Measurements from ENCODE around the gene TESK2. TPM values are rescaled to one million over a fixed set of nuclear protein-coding genes. Genes with fewer than 3 reads are reported as not detected.

The TESK2 gene
- total RNA-seq, 1 donor from 2014 or later = 1.9 TPM

DNA sequence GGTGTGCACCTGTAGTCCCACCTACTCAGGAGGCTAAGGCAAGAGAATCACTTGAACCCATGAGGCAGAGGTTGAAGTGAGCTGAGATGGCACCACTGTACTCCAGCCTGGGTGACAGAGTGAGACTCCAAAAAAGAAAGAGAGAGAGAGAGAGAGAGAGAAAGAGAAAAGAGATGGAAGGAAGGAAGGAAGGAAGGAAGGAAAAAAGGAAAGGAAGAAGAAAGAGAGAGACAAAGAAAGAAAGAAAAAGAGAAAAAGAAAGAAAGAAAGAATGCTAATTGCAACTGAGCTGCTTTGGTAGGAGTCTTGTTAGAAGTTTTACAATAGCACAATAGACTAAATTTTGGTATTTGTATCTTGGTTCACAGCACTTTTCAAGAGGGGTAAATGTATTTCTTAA, 25.7 kb downstream of the TESK2 start:
- Mint-ChIP-seq H3K4me1 (no peaks in the 10 kb centered on the region), H3K27me3 (ENCODE audit: low read depth) (peaks cover 4% of the 10 kb centered on the region), H3K36me3 (ENCODE audit: low read depth) (no peaks in the 10 kb centered on the region), H3K27ac (ENCODE audit: unreplicated experiment) (no peak overlapping the region), H3K9me3 (no peaks in the 10 kb centered on the region), H3K4me3 (no peak overlapping the region)
- DNase-seq (ENCODE audit: low read depth, low spot score) = no peak
- TF ChIP-seq, protein P1, sequence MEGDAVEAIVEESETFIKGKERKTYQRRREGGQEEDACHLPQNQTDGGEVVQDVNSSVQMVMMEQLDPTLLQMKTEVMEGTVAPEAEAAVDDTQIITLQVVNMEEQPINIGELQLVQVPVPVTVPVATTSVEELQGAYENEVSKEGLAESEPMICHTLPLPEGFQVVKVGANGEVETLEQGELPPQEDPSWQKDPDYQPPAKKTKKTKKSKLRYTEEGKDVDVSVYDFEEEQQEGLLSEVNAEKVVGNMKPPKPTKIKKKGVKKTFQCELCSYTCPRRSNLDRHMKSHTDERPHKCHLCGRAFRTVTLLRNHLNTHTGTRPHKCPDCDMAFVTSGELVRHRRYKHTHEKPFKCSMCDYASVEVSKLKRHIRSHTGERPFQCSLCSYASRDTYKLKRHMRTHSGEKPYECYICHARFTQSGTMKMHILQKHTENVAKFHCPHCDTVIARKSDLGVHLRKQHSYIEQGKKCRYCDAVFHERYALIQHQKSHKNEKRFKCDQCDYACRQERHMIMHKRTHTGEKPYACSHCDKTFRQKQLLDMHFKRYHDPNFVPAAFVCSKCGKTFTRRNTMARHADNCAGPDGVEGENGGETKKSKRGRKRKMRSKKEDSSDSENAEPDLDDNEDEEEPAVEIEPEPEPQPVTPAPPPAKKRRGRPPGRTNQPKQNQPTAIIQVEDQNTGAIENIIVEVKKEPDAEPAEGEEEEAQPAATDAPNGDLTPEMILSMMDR (conservative IDR thresholded peaks at IDR 0.05) = no peak

DNA sequence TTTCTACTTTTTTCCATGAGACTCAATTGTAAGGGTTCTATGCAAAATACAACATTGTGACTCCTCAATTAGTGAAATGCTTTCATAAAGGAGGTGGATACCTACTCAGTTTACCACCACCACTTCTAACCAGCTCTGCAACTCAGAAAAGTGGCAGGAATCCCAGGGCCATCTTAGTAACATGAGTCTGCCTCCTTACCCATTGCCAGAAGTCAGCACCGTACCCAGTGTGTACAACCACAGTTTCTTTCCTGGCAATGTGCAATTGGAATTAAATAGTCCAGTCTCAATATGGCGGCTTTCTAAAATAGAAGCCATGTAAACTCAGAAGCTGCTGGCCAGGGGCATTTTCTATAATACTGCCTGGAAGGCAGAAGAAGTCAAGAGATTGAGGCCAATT, 32.1 kb downstream of the TESK2 start:
- TF ChIP-seq, protein P1 (conservative IDR thresholded peaks at IDR 0.05) = no peak
- no peak for DNase-seq (ENCODE audit: low read depth, low spot score)
- H3K27ac Mint-ChIP-seq (ENCODE audit: unreplicated experiment) = no peak overlapping the region
- no peaks in the 10 kb centered on the region for H3K36me3 Mint-ChIP-seq (ENCODE audit: low read depth)
- peaks cover 4% of the 10 kb centered on the region for H3K27me3 Mint-ChIP-seq (ENCODE audit: low read depth)
- H3K9me3 Mint-ChIP-seq = no peaks in the 10 kb centered on the region
- H3K4me1 Mint-ChIP-seq = no peaks in the 10 kb centered on the region
- no peak overlapping the region for H3K4me3 Mint-ChIP-seq

DNA sequence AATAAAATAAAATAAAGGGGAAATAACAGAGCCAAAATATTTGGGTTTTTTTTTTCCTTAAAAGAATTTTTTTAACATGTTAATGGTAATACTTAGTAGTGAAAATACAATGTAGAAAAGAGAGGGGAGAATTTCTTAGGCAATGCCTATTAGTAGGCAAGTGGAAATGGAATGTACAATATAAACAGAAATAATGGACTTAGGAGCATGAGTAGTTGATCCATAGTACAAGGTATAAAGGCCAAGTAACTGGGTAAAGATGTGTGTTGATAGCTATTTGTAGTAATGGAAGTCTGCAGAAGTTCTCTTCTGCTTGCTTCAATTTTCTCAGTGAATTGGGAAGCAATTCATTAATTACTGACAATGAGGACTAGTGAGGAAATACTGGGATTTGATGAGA, 34.4 kb downstream of the TESK2 start:
- Mint-ChIP-seq H3K4me1 (no peaks in the 10 kb centered on the region), H3K9me3 (no peaks in the 10 kb centered on the region), H3K27ac (ENCODE audit: unreplicated experiment) (no peak overlapping the region), H3K4me3 (no peak overlapping the region), H3K27me3 (ENCODE audit: low read depth) (no peaks in the 10 kb centered on the region), H3K36me3 (ENCODE audit: low read depth) (no peaks in the 10 kb centered on the region)
- DNase-seq (ENCODE audit: low read depth, low spot score) = no peak
- TF ChIP-seq, protein P1 (conservative IDR thresholded peaks at IDR 0.05) = no peak

DNA sequence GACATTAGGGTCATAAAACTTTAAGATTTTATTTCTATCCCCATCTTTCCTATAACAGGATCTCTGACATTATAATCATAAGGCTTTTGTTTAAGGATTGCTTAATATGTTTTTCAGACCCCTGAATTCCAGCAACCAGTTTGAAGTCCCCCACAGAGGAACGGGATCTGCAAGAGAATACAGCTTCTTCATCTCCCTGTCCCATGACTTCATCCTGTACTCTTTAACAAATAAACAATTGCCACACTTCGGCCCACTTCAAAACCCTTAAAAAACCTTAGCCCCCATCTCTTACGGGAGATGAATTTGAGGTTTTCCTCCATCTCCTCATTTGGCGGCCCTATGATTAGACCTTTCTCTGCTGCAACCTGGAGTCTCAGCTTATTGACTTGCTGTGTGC, 35.8 kb downstream of the TESK2 start:
- H3K4me3 Mint-ChIP-seq = no peak overlapping the region
- H3K27ac Mint-ChIP-seq (ENCODE audit: unreplicated experiment) = no peak overlapping the region
- H3K4me1 Mint-ChIP-seq = no peaks in the 10 kb centered on the region
- no peaks in the 10 kb centered on the region for H3K9me3 Mint-ChIP-seq
- no peak for DNase-seq (ENCODE audit: low read depth, low spot score)
- no peaks in the 10 kb centered on the region for H3K27me3 Mint-ChIP-seq (ENCODE audit: low read depth)
- H3K36me3 Mint-ChIP-seq (ENCODE audit: low read depth) = no peaks in the 10 kb centered on the region
- TF ChIP-seq, protein P1 (conservative IDR thresholded peaks at IDR 0.05) = no peak

DNA sequence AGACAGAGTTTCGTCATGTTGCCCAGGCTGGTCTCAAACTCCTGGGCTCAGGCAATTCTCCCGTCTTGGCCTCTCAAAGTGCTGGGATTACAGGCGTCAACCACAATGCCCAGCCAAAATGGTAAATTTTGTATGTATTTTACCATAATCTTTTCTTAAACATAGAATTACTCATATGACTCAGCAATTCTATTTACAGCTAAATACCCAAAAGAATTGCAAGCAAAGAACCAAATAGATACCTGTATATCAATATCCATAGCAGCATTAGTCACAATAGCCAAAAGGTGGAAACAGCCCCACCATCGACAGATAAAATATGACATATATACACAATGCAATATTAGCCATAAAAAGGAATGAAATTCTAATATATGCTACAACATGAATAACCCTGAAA, 36.5 kb downstream of the TESK2 start:
- H3K27ac Mint-ChIP-seq (ENCODE audit: unreplicated experiment) = no peak overlapping the region
- H3K27me3 Mint-ChIP-seq (ENCODE audit: low read depth) = no peaks in the 10 kb centered on the region

More for the DNA sequence above, 36.5 kb downstream of the TESK2 start:
- DNase-seq (ENCODE audit: low read depth, low spot score) = no peak
- H3K9me3 Mint-ChIP-seq = no peaks in the 10 kb centered on the region
- no peaks in the 10 kb centered on the region for H3K4me1 Mint-ChIP-seq
- no peak overlapping the region for H3K4me3 Mint-ChIP-seq
- TF ChIP-seq, protein P1 (conservative IDR thresholded peaks at IDR 0.05) = no peak
- no peaks in the 10 kb centered on the region for H3K36me3 Mint-ChIP-seq (ENCODE audit: low read depth)
